ENCODE results near the gene JTB.

Gene JTB

DNA sequence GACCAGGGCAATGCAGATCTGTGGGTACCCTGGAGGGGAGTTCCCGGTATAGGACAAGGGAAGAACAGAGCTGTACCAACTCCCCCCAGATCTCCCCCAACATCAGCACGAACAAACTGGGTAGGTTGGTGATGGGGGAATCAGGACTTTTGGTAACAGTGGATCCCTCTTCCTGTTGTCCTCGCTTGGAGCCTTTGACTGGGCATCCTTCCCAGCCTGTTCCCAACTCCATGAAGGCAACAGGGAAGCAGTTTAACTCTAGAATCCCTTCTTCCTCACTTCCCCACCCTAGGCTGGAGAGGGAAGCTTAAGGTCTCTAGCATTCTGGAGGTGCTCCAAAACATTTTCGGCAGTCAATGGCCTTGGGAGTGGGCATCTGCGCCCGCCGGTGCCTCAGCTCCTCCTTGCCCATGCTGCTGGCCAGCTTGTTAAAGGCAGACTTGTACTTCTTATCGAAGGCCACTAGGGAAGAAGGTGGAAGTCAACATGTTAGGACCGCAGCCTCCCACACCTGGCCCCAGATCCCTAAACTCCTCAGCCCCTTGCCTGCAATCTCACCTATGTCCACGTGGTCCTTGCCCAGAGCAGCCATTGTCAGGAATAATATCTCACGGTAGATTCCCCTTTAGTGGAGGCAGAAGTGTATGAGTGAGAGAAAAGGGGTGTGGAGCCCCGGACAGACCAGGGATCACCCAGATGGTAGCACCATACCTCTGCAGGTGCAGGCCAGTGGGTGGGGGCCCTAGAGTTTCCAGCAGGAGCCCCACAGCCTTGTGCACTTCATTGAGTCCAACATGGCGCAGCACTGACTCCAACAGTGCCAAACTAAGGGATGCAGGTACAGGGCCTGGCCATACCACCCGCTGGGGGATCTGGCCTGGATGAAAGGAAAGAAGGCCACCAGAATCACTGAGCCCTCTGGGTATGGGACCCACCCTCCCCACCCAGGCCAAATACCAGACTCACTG lies 47.2 kb downstream of the JTB start:
- no peak for DNase-seq

DNA sequence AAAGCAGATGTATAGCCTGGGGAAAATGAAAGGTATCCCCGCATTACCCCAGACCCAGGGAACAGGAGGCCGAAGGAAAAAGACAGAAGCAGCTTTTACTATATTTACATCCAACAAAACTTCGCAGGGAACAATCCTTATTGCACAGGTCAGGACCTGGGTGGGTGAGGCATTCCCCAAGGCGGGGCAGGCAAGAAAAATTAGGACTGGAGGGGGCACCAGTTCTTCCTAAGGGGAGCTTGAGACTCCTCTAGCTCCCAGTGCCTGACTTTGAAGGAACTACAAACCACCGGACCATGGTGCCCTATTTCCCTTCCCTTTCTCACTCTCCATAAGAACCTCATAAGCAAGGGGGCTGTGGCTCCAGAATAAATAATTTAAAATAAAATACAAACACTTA lies 48.0 kb downstream of the JTB start:
- DNase-seq = no peak

DNA sequence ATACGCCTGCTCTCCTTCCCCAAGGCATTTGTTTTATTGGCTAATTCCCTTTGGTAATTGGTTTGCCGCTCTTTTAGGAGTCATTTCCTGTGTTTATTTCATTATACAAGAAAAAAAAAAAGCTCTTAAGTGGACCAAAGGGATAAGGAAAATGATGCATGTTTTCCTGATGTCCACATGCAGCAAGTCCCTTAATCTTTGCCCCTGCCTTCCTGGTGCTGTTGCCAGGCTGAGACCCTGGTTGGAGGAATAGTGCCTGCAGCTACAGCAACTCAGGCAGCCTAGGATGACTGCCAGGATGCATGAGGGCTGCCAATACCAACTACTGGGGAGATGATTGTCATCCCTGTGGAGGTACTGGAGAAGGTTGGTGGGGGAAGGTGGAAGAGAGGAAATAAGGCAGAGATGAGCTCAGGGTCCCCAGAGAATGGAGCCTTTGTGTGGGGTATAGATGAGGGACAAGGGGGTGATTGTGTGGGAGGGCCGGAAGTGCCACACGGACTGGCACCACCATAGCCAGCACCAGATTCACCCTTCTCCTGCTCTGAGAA lies 48.6 kb downstream of the JTB start:
- DNase-seq = no peak

DNA sequence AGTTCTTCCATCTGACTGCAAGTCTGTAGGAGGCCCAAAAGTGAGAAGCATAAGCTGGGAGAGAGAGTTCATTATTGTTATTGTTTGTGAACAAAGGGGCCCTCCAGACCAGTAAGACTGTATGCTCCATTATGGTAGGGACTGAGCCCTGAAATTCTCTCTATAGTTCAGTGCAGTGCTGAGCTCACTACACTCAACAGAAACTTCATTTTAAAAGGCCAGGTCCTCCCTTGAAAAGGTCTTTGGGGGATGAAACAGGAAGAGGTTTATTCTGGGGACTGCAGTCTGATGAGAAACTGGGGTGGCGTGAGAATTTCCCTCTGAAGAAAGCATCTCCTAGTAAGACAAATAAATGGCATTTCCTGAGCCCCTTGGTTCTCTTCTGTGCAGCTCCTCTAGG lies 49.2 kb downstream of the JTB start:
- DNase-seq = no peak

- no peak for DNase-seq
Measured at GRCh38 chr1:153926405-153926804, 51.1 kb downstream of the JTB start.
